ENCODE results near the gene CRYZ.
"Not testable (repeated sequence)": the region's sequence is repeated elsewhere in the genome, so short reads cannot be mapped to it uniquely, and the experiment has no call there.

Gene CRYZ, protein sequence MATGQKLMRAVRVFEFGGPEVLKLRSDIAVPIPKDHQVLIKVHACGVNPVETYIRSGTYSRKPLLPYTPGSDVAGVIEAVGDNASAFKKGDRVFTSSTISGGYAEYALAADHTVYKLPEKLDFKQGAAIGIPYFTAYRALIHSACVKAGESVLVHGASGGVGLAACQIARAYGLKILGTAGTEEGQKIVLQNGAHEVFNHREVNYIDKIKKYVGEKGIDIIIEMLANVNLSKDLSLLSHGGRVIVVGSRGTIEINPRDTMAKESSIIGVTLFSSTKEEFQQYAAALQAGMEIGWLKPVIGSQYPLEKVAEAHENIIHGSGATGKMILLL

DNA sequence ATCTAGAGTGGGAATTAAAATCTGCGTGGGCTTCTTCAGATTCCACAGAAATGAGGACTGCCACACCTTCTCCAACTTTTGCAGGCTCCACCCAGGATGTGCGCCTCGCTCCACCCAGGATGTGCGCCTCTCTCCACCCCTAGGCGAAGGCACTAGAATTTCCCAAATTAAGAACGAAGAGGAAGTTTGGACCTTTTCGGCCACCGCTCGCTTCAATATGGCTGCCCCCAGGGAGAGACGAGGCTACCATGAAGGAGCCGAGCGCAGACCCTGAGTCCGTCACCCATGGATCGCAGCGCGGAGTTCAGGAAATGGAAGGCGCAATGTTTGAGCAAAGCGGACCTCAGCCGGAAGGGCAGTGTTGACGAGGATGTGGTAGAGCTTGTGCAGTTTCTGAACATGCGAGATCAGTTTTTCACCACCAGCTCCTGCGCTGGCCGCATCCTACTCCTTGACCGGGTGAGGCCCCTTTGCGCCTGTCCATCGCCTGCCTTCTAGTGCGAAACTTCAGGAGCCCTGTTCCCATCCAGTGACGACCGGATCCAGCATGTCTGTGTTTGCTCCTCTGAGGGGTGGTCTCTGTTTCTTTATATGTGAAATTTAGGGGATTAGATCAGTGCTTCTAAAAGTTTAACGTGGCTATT lies at the start of gene CRYZ, which contains the start of gene TYW3:
Gene CRYZ, minus strand, starts transcription at position 91 of the 644 bp plus-strand sequence. CDS start 8,229 bp downstream, outside the sequence.
Gene TYW3, plus strand, starts transcription at position 193 of the 644 bp plus-strand sequence. Its CDS starts 93 bp downstream, at position 286.
- peak; percentile 62 to 82 (median 75) for DNase-seq (ENCODE audit: low read depth in 3 of 3)

DNA sequence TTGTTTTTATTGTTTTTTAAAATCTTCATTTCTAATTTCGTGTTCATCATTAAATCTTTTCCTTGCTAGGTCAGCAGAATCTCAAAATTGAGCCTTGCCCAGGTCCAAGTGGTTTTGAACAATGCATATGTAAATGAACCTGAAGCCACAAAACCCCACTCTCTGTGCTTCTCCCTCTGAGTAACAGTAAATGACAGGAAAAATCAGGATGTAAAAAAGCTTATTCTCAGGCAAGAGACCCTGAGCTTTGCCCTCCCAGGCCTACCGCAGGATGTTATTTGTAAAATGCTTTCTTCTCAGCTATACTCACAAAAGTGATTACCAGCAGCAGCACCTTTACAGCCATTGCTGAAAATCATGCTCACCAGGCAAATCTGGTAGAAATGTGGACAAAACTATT lies 47.7 kb upstream of the CRYZ start:
- DNase-seq (ENCODE audit: low read depth in 3 of 3), result no peak

DNA sequence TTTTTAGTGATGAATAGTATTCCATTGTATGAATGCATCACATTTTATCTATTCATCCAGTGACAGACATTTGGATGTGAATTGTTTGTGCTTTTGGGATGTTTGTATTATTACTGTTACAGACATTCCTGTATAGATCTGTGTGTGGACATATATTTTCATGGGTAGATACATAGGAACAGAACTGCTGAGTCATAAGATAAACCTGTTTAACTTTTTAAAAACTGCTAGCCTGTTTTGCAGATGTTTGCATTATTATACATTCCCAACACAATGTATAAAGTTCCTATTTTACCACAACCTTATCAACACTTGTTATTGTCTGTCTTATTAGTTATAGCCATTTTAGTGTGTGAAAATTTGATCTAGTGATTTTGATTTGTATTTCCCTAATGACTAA lies 46.9 kb upstream of the CRYZ start:
- DNase-seq (ENCODE audit: low read depth in 3 of 3), result no peak

DNA sequence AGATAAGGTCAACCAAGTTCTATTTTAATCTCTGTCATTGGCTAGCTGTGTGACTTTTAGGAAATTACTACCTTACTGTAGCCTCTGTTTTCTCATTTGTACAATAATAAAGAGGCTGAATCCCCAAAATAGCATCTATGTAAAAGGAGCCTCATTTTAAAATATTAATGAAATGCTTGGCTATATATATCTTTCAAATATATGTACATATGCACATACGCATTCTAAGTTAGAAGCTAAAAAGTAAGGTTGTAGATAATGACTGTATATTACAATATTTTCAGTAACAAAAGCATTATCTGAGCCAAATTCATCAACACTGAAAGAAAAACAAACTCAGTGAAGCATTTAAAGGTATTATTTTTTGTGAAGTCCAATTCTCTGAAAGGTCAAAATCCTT lies 44.7 kb upstream of the CRYZ start:
- no peak for DNase-seq (ENCODE audit: low read depth in 3 of 3)

DNA sequence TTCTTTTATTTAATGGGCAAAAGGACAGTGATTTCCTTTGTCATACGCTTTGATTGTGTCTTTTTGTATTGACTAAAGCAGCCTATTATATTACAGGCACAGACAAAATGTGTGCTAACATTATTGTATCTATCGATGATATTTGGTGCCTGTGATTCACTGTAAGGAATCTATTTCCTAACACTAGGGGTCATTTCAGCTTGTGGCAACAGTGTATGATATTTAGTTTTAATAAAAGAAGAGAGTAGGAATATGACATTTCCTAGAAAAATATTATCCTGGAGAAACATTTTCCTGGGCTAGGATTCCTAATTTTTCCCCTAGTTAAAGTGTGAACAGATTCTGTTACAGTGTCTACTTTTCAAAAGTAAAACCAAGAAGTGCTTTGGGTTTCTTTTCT lies 42.9 kb upstream of the CRYZ start:
- DNase-seq (ENCODE audit: low read depth in 3 of 3), result no peak

DNA sequence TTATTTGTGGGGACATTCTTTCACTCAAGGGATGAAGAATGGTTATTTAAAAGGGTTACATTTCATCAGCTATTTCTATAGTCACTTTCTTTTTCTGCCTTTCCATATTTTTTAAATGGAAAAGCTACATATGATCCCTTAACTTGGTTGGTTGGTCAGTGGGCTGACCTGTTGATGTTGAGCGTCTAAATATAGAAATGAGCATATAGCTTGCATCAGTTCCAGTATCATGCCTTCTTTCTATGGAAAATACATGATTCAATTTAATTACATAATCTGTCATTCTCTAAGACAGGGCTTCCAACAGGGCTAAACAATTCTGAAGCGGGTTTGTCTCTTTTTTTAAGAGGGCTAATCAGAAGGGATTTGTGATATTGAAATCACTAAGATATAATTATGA lies 40.7 kb upstream of the CRYZ start:
- no peak for DNase-seq (ENCODE audit: low read depth in 3 of 3)

DNA sequence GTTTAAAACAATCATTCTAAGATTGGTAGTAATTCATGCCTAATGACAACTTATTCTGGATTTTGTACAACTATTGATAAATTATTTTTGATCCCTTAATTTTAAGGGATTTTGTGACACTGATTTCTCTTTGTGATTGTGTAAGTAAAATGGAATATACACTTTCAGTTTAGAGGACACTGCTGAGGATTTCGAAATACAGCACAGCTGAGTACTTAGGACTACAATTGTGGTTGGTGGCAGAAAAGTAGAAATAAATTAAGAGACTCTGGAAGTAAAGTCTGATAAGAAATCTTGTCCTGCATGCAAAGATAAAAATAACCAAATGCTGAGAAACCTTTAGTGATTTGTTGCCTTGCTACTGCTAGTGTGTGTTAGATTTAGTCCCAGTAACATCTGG lies 40.1 kb upstream of the CRYZ start:
- no peak for DNase-seq (ENCODE audit: low read depth in 3 of 3)

DNA sequence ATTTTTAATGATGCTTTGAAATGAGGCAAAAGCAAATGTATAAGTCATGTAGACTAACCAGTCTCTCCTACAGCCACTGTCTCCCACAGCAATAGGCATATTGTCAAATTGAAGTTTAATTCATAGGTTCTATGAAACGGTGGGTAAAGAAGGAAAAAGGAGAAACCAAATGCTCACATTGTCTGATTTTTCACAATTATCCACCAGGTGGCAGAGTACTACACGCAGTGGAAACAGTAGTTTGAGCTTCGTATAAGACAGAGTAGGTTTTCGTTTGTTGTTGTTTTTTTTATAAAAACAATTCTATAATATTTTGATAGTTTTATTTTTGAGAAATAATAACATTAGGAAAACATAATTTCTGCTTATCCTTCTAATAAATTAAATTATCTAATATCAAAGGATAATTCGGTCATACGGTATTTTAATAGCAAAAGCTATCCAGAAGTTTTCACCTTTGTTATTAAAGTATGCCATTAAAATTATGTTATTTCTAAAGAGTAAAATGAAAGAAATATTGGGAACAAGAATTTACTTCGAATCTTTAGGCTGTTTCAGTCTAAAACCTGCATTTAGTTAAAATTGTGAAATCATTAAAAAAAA lies 39.2 kb upstream of the CRYZ start:
- no peak for DNase-seq (ENCODE audit: low read depth in 3 of 3)

DNA sequence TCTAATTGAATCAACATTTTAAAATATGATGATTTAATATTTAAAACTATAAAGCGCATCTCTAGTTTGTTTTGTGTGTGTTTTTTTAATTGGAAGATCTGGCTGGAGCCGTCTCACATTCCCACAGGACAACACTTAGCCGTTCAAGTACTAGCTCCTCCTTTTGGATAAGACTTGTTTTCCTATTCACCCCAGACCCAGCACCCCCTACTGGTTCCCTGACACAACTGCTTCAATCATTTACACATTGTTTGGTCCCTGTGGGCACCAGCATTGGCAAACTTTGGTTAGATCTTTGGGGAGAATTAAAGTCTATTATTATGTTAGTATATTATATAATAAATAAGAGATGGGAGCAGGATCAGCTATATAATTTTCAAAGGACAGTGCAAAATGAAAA lies 34.6 kb upstream of the CRYZ start:
- no peak for DNase-seq (ENCODE audit: low read depth in 3 of 3)

DNA sequence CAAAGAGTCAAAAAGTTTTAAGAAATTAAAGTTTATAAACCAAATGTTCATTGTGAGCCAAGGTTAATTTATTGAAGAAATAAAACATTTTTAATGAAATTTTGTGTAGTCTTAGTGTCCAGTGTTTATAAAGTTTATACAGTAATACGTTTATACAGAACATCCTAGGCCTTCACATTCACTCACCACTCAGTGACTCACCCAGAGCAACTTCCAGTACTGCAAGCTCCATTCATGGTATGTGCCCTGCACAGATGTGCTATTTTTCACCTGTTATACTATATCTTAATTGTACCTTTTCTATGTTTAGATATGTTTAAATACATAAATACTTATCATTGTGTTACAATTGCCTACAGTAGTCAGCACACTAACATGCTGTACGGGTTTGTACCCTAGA lies 33.7 kb upstream of the CRYZ start:
- no peak for DNase-seq (ENCODE audit: low read depth in 3 of 3)

DNA sequence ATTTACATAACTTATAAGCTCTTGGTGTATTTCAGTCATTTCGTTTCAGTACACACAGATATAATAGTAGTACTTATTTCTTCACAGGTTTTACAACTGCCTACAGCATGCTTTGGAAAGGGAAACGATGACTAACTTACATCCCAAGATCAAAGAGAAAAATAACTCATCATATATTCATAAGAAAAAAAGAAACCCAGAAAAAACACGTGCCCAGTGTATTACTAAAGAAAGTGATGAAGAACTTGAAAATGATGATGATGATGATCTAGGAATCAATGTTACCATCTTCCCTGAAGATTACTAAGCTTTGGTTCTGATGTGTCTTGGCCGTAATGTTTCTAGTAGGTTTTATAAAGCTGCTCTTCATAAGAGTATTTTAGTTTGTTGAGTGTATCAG lies 31.0 kb upstream of the CRYZ start:
- no peak for DNase-seq (ENCODE audit: low read depth in 3 of 3)

DNA sequence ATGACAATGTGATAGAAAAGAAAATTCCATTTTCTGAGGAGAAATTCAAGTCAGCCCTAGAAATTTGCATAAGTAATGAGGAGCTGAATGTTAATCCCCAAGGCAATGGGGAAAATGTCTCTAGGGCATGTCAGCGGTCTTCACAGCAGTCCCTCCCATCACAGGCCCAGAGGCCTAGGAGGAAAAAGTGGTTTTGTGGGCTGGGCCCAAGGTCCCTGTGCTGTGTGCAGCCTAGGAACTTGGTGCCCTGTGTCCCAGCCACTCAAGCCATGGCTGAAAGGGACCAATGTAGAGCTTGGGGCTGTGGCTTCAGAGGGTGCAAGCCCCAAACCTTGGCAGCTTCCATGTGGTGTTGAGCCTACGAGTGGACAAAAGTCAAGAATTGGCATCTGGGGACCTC lies 23.8 kb upstream of the CRYZ start:
- DNase-seq (ENCODE audit: low read depth in 3 of 3), result not testable (repeated sequence)

DNA sequence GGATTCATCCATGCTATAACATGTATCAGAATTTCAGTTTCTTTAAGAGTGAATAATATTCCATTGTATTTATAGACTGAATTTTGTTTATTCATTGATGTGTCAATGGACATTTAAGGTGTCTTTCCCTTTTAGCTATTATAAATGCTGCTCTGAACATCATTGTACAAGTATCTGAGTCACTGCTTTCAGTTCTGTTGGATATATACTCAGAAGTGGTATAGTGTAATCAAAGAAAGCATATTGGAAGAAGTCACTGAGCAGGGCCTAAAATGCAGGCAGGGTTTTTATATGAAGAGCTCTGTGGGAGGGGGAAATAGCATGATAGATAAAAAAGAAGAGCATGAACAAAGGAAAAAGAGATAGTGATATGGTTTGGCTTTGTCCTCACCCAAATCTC lies 22.6 kb upstream of the CRYZ start:
- DNase-seq (ENCODE audit: low read depth in 3 of 3), result no peak

DNA sequence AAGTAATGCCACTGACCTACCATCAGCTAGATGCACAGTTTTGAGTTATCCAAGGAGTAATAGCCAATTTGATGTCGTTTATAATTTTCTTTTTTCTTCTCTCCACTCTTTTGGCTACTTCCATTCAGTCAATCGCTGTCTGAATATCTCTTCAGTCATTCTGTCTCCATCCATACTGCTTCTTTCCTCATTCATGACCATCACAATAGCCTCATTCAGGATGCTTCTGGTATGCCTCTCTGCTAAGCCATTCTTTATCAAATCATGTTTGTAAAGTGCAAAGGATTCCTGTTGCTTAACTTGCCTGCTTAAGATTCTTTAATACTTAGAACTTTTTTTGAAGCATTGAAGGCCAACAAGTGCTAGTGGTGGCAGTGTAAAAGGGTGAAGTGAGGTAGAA lies 20.3 kb upstream of the CRYZ start:
- DNase-seq (ENCODE audit: low read depth in 3 of 3), result no peak

DNA sequence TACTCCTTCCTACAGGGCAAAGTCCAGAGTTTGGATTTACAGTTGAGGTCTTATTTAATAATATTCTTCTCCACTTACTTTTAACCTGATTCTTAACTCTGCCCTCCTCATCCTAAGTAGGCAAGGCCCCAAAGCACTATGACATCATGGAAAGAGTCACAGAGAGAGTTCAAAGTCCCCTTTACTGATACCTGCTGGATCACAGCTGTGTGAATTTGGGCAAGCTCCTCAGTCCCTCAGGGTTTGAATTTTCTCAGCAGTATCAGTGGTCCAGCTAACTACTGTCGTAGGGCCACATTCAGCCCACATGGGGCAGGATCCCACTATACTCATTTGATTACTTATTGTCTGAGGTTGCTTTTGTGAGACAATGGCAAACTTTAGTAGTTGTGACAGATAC lies 16.1 kb upstream of the CRYZ start:
- DNase-seq (ENCODE audit: low read depth in 3 of 3), result no peak

DNA sequence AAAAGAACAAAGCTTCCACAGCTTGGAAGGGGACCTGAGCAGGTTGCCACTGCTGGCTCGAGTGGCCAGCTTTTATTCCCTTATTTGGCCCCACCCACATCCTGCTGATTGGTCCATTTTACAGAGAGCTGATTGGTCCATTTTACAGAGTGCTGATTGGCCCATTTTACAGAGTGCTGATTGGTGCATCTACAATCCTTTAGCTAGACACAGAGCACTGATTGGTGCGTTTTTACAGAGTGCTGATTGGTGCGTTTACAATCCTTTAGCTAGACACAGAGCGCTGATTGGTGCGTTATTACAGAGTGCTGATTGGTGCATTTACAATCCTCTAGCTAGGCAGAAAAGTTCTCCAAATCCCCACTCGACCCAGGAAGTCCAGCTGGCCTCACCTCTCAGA lies 12.4 kb upstream of the CRYZ start:
- DNase-seq (ENCODE audit: low read depth in 3 of 3), result not testable (repeated sequence)

DNA sequence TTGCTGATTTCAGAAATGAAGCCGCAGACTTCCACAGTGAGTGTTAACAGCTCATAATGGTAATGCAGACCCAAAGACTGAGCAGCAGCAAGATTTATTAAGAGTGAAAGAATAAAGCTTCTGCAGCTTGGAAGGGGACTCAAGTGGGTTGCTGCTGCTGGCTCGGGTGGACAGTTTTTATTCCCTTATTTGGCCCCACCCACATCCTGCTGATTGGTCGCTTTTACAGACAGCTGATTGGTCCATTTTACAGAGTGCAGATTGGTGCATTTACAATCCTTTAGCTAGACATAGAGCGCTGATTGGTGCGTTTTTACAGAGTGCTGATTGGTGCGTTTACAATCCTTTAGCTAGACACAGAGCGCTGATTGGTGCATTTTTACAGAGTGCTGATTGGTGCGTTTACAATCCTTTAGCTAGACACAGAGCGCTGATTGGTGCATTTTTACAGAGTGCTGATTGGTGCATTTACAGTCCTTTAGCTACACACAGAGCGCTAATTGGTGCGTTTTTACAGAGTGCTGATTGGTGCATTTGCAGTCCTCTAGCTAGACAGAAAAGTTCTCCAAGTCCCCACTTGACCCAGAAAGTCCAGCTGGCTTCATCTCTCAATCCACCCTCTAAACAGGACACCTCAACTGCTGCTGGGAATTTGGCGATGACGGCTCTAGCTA lies 7.6 kb upstream of the CRYZ start:
- not testable (repeated sequence) for DNase-seq (ENCODE audit: low read depth in 3 of 3)

DNA sequence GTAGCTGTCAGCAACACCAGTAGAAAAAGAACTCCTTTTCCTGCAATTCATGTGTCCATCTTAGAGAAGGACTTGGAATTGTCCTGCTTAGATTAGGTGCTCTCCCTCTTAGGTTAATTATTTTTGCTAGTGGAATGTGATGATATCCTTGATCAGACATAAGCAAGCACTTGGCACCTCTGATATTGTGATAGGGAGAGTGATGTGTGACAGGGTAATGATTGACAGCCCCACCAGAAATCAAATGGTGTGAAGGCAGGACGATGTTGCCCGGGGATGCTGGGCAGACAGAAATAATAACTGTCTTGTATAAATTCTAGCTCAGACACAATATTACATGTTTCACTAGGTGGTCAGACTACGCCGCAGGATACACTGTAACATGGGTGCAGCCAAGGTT lies 4.5 kb upstream of the CRYZ start:
- DNase-seq (ENCODE audit: low read depth in 3 of 3), result no peak

DNA sequence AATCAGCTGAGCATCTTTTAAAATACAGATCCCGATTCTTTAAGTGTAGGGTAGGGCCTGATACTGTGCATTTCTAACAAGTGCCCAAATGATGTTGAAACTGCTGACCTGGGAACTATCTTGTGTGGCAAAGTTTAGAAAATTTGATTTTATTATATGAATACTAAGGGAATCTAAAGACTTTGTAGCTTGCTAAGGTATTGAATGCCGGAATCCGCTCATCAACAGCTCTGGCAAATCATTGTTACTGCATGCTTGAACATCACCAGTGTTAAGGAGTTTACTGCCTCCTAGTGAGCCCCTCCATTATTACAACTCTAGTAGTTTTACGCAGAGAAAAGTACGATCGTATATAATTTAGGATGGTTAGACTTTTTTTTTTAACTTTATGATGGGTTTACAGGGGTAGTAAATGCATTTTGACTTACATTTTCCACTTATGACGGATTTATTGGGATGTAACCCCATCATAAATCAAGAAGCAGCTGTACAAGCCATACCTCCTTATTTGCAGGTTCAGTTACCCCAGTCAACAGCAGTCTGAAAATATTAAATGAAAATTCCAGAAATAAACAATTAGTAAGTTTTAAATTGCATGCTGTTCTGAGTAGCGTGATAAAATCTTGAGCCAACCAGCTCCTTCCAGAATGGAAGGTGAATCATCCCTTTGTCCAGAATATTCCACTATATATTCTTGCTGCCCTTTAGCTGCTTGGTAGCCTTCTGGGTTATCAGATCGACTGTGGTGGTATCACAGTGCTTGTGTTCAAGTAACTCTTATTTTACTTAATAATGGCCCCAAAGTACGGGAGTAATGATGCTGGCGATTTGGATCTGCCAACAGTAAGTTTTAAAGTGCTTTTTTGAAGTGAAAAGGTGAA lies 994 bp upstream of the CRYZ start:
- DNase-seq (ENCODE audit: low read depth in 3 of 3), result peak in 1 of 3 experiments; percentile 18

DNA sequence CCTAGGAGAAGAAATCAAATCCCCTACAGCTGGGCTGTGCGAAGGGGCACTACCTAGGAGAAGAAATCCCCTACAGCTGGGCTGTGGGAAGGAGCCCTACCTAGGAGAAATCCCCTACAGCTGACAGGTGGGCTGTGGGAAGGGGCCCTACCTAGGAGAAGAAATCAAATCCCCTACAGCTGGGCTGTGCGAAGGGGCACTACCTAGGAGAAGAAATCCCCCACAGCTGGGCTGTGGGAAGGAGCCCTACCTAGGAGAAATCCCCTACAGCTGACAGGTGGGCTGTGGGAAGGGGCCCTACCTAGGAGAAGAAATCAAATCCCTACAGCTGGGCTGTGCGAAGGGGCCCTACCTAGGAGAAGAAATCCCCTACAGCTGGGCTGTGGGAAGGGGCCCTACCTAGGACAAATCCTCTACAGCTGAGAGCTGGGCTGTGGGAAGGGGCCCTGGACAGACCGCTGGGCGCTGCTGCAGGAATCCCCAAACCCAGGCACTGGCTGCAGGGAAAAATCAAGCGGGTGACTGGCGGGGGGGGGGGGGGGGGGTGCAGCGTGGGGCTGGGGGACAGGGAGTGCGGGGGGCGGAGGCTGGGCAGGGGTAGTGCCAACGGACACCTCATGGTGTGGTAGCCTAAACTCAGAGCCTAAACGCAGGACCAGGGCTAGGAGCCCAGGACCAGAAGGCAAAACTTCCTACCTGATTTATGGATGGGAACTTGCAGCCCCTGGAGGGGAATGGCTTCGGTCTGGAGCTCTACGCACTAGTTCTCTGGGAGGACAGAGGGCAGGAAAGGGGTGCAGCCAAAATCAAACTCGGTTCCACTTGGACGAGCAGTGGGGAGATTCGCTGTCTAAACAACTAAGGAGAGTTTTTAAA lies 541 bp downstream of the CRYZ start:
- peak in 2 of 3 experiments; percentile 0 to 10 for DNase-seq (ENCODE audit: low read depth in 3 of 3)

Measured in stimulated activated CD4-positive, alpha-beta T cell treated with anti-CD3 and anti-CD28 coated beads, TNF-alpha, amount 100 ng/mL, for 24 hours (primary cell).